GM12892 (cell line): ENCODE measurements around the gene IL1RAP.

Experiments used
- POLR2A ChIP-seq: IDR thresholded peaks from 2 replicates; pipeline ENCODE4 v1.6.1; 2011; ENCODE audit warnings: low read depth, low read length, control low read depth
- POLR2AphosphoS5 ChIP-seq: IDR thresholded peaks from 2 replicates; pipeline ENCODE4 v1.6.1; 2011; ENCODE audit warnings: low read depth, low read length, control low read depth
- TAF1 ChIP-seq: IDR thresholded peaks from 2 replicates; pipeline ENCODE4 v1.6.1; 2011; ENCODE audit warnings: low read depth, mild to moderate bottlenecking, control low read depth, low read length, borderline replicate concordance

DNA sequence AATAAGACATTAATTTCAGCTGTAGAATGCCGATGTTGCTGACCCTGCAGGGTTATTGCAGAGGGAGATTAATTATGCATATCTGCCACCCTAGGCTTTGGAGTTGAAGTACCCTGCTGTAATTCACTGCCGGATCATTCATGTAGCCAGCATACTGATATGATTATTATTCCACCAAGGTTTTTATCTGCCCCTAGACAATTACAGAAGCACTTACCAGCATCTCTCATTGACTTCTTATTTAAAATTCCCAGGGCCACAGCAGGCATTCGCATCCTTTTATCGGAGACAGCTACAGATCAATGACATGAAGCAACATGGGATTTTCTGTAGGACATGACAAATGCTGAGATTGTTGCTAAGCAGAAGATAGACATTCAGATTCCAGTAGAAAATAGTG is 31.3 kb downstream of the IL1RAP start:
- no peak for TF ChIP-seq POLR2A
- no peak for TF ChIP-seq POLR2AphosphoS5
- TF ChIP-seq TAF1, result no peak
